Measurements from ENCODE around the gene VGLL2. TPM values are rescaled to one million over a fixed set of nuclear protein-coding genes. Genes with fewer than 3 reads are reported as not detected.
A peak's percentile ranks its signal among the peaks of the same experiment; 100 is the strongest.

Gene VGLL2
- polyA plus RNA-seq, 1 donor: 0.25 TPM

GRCh38 chr6:117317261-117317660, 51.9 kb downstream of the VGLL2 start:
- Histone ChIP-seq H3K36me3 (ENCODE audit: control insufficient read depth, insufficient read depth, low read length) (no peaks in the 10 kb centered on the region), H3K4me3 (ENCODE audit: low read length) (no peak overlapping the region), H3K27me3 (ENCODE audit: control insufficient read depth, insufficient read depth, low read length) (no peaks in the 10 kb centered on the region), H3K4me1 (ENCODE audit: control insufficient read depth, insufficient read depth, low read length) (no peaks in the 10 kb centered on the region), H3K9me3 (ENCODE audit: control insufficient read depth, low read depth, low read length) (no peaks in the 10 kb centered on the region), H3K27ac (ENCODE audit: low read length) (no peak overlapping the region)
- no CpG with 5 or more reads among the region's 4 CpGs for WGBS (ENCODE audit: insufficient coverage, low lambda C conversion rate)
- peak; percentile 11 to 14 for DNase-seq

Other genes with a start within 250 kb of the VGLL2 start
- gene ROS1, start 160.4 kb downstream of the VGLL2 start, polyA plus RNA-seq: 1.6 TPM
- gene DCBLD1, start 217.1 kb downstream of the VGLL2 start, polyA plus RNA-seq: 14.2 TPM

All from large intestine (tissue), 3 donors.